Body of pancreas (tissue), 4 donors: ENCODE results near the gene ANGPTL4. TPM values are rescaled to one million over a fixed set of nuclear protein-coding genes. Genes with fewer than 3 reads are reported as not detected.

ENCODE experiments used
- ATAC-seq: fragments of 150-250 bp; one replicate; pipeline ENCODE4 v1.9.1; 2016
- DNase-seq, 4 donors: peaks; one replicate each; pipeline ENCODE4 v3.0.0-alpha.2; 2019
- H3K27ac ChIP-seq, 4 donors: fragments of 200-600 bp; sonication (generic); 1 replicate in 3 of 4; 2 replicates in 1 of 4; pipeline versions ENCODE4 v1.5.1 to v1.6.1; 2016 to 2019; ENCODE audit warnings: mild to moderate bottlenecking in 1 of 4, mixed read lengths in 1 of 4, moderate library complexity in 1 of 4
- H3K27me3 ChIP-seq, 2 donors: fragments of 200-600 bp; sonication (generic); one replicate each; pipeline ENCODE4 v1.6.0; 2016; ENCODE audit warnings: mild to moderate bottlenecking in 1 of 2
- H3K36me3 ChIP-seq, 2 donors: fragments of 200-600 bp; sonication (generic); replicated peaks in 1 of 2; 2 replicates each; pipeline ENCODE4 v1.5.1; 2016; ENCODE audit warnings: low read depth in 2 of 2; ENCODE audit not compliant: insufficient read depth in 1 of 2
- H3K4me1 ChIP-seq: fragments of 200-600 bp; sonication (generic); one replicate; pipeline ENCODE4 v1.6.0; 2016
- H3K4me3 ChIP-seq, 2 donors: fragments of 200-600 bp; sonication (generic); 1 replicate in 1 of 2; 2 replicates in 1 of 2; pipeline ENCODE4 v1.5.1; 2016 to 2019
- H3K9me3 ChIP-seq, 3 donors: fragments of 200-600 bp; sonication (generic); 1 replicate in 2 of 3; 2 replicates in 1 of 3; pipeline ENCODE4 v1.5.1; 2016
- CTCF ChIP-seq, 7 experiments: fragments of 450-650 bp in 4 of 7; fragments of 200-600 bp in 3 of 7; sonication (generic) in 3 of 7; IDR thresholded peaks; one replicate each; pipeline ENCODE4 v1.5.1; 2016 to 2019; ENCODE audit warnings: antibody characterized with exemption in 7 of 7
- POLR2A ChIP-seq, 3 donors: fragments of 450-650 bp; IDR thresholded peaks; one replicate each; pipeline ENCODE4 v1.6.1; 2016; ENCODE audit warnings: antibody characterized with exemption in 3 of 3, mild to moderate bottlenecking in 2 of 3
- WGBS, 2 donors: methylation state at CpG; one replicate each; pipeline ENCODE4 v1.1.5; 2017; 5-methylcytosine and 5-hydroxymethylcytosine counted together
- intact Hi-C: fragments of 100-400 bp; cut with DNase I; formaldehyde crosslinking; loops from one replicate; pipeline ENCODE4 v1.15.1; 2023
- total RNA-seq, 2 donors: library from RNA; depleted of rRNA; stranded (reverse); fragments of >200 nt; gene quantifications; one replicate each; pipeline ENCODE4 v1.1.0, GENCODE V29; 2016

The ANGPTL4 gene
- total RNA-seq, 2 donors from 2014 or later, result 68.7 to 110 TPM

DNA sequence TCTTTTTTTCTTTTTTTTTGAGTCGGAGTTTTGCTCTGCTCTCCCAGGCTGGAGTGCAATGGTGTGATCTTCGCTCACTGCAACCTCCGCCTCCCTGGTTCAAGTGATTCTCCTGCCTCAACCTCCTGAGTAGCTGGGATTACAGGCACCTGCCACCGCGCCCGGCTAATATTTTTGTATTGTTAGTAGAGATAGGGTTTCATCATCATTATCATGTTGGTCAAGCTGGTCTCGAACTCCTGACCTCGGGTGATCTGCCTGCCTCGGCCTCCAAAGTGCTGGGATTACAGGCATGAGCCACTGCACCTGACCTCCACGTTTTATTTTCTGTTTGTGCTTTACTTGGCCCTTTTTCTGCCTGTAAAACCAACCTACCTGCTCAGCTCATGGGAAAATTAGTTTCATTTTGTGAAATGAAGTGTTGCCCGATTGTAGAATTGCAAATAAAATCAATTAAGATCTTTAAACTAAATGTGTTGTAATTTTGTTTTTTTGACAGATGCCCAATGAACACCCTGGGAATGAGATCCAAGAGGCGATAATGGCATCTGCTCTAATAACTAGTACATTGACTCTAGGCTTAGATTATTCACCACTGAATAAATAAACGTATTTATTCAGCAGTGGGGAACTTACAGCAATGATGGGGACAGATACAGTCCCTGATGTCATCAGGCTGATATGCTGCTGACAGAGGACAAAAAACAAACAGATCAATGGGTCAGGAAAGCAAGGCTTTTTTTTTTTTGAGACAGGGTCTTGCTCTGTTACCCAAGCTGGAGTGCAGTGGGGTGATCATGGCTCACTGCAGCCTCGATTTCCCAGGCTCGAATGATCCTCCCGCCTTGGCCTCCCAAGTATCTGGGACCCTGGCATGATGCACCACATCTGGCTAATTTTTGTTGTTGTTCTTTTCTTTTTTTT lies 24.0 kb downstream of the ANGPTL4 start:
- peak; percentile 25 for ATAC-seq
- Histone ChIP-seq H3K4me3 (no peak overlapping the region), H3K27me3 (no peaks in the 10 kb centered on the region), H3K4me1 (peaks cover 75% of the 10 kb centered on the region), H3K27ac (peak overlapping the region; percentile 82 to 100 (median 100)), H3K36me3 (no peaks in the 10 kb centered on the region), H3K9me3 (no peaks in the 10 kb centered on the region)
- intact Hi-C loops, result no loop called here
- DNase-seq, result peak in 3 of 4 donors; percentile 43 to 77 (median 49)
- 53 to 56% methylated on average over 16 of the region's 16 CpGs for WGBS, 2 donors
- peak in 2 of 3 donors; percentile 12 to 41 for TF ChIP-seq POLR2A (IDR thresholded peaks at IDR 0.05)
- no peak for TF ChIP-seq CTCF (IDR thresholded peaks at IDR 0.05)

DNA sequence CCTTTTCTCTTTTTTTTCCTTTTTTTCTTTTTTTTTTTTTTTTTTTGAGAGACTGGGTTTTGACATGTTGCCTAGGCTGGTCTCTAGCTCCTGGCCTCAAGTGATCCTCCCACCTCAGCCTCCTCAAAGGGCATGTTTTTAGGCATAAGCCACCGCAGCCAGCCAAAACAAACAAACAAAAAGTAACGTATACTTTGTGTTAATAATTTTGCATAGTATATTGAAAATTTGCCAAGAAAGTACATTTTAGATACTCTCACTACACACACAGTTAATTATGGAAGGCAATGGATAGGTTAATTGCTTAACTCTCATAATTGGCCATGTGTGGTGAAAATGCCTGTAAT lies 24.6 kb downstream of the ANGPTL4 start:
- peaks cover 82% of the 10 kb centered on the region for H3K4me1 ChIP-seq

GRCh38 chr19:8389891-8390616 lies 26.1 kb downstream of the ANGPTL4 start, which contains the start of gene RAB11B:
RAB11B (plus strand) TSS chr19:8390360; CDS start chr19:8390417, 57 bp downstream.
- WGBS, 2 donors, result 0 to 1% methylated on average over 17 to 58 of the region's 70 CpGs
- peak in 1 of 7 experiments; percentile 6 for TF ChIP-seq CTCF (IDR thresholded peaks at IDR 0.05)
- TF ChIP-seq POLR2A (IDR thresholded peaks at IDR 0.05), result peak; percentile 79 to 89 (median 82)
- DNase-seq (peak; percentile 99 to 100 (median 100)), ATAC-seq (peak; percentile 86)
- no peaks in the 10 kb centered on the region for H3K27me3 ChIP-seq
- H3K9me3 ChIP-seq, result no peaks in the 10 kb centered on the region
- intact Hi-C loops, result no loop called here
- H3K4me3 ChIP-seq, result peak within 1 kb of the TSS; percentile 72 to 75
- H3K27ac ChIP-seq, result peak within 1 kb of the TSS; percentile 100
- no peaks in the 10 kb centered on the region for H3K36me3 ChIP-seq
- H3K4me1 ChIP-seq, result peaks cover 90% of the 10 kb centered on the region

More for the DNA sequence above, 24.6 kb downstream of the ANGPTL4 start:
- Histone ChIP-seq H3K27me3 (no peaks in the 10 kb centered on the region), H3K9me3 (no peaks in the 10 kb centered on the region), H3K4me3 (no peak overlapping the region), H3K27ac (peak overlapping the region; percentile 69 to 100 (median 100)), H3K36me3 (no peaks in the 10 kb centered on the region)
- ATAC-seq (no peak), DNase-seq (no peak)
- intact Hi-C loops, result no loop called here
- TF ChIP-seq POLR2A (IDR thresholded peaks at IDR 0.05) (no peak), CTCF (IDR thresholded peaks at IDR 0.05) (no peak)
- WGBS, 2 donors, result 8 to 33% methylated on average over 2 of the region's 2 CpGs

- H3K9me3 ChIP-seq, result no peaks in the 10 kb centered on the region
- DNase-seq, result peak; percentile 97 to 99 (median 98)
- peak; percentile 73 for ATAC-seq
- no peaks in the 10 kb centered on the region for H3K27me3 ChIP-seq
- peaks cover 90% of the 10 kb centered on the region for H3K4me1 ChIP-seq
- H3K27ac ChIP-seq, result peak overlapping the region; percentile 100
- H3K36me3 ChIP-seq, result no peaks in the 10 kb centered on the region
- intact Hi-C loops, result no loop called here
- peak overlapping the region; percentile 72 to 75 for H3K4me3 ChIP-seq
- WGBS, 2 donors, result 0 to 2% methylated on average over 17 to 25 of the region's 28 CpGs
- TF ChIP-seq CTCF (IDR thresholded peaks at IDR 0.05) (no peak), POLR2A (IDR thresholded peaks at IDR 0.05) (peak in 2 of 3 donors; percentile 17 to 51)
These were observed 26.6 kb downstream of the ANGPTL4 start for GRCh38 chr19:8390617-8390981.
